ENCODE data around the gene GALM.

DNA sequence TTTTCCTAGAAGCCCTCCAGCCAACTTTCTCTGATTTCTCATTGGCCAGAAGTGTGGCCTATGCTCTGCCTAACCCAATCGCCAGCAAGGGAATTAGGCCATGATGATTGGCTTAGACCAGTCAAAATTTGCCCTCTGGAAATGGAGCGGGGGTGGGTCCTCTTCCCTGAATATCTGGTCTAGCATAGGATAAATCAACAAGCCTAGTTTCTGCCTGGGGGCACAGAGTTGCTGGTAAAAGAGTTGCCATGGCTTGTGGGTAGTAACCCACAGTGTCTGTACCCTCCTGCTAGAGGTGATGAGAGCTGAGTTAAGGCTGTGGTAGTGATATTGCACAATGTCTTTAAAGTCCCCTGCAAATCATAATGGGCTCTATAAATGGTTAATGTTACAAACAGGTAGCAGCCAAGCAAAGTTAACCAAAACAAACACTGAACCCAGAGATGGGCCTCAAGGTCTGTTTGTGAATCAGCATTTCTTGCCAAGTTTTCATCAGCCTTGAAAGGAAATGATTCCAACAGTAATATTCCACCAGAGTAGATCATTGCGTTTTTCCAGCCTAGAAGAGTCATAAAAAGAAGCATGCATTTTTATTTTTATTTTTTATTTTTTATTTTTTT, 19.3 kb downstream of the GALM start:
- TF ChIP-seq CTCF (IDR thresholded peaks at IDR 0.05; ENCODE audit: insufficient read depth, low read length, poor library complexity, severe bottlenecking) (no peak), EZH2phosphoT487 (conservative IDR thresholded peaks at IDR 0.05; ENCODE audit: low read length) (no peak)

Measured in SU-DHL-6 (cell line).